Thoracic aorta (tissue), 2 donors: Measurements from ENCODE around the gene CCDC27. TPM values are rescaled to one million over a fixed set of nuclear protein-coding genes. Genes with fewer than 3 reads are reported as not detected.
"Not testable (repeated sequence)": the region's sequence is repeated elsewhere in the genome, so short reads cannot be mapped to it uniquely, and the experiment has no call there.

Source experiments
- ATAC-seq: fragments of 150-250 bp; one replicate; pipeline ENCODE4 v1.8.0; 2017; ENCODE audit warnings: low read depth; ENCODE audit not compliant: insufficient number of reproducible peaks, low FRiP score
- DNase-seq: peaks from one replicate; pipeline ENCODE4 v3.0.0-alpha.2; 2020; ENCODE audit warnings: low spot score
- H3K27ac ChIP-seq, 2 donors: fragments of 200-600 bp; sonication (generic); 1 replicate in 1 of 2; 2 replicates in 1 of 2; pipeline ENCODE4 v1.5.1; 2016; ENCODE audit warnings: mild to moderate bottlenecking in 2 of 2, moderate library complexity in 2 of 2
- H3K27me3 ChIP-seq: fragments of 200-600 bp; sonication (generic); replicated peaks from 2 replicates; pipeline ENCODE4 v1.6.0; 2016; ENCODE audit warnings: mild to moderate bottlenecking; ENCODE audit not compliant: insufficient read depth
- H3K36me3 ChIP-seq: fragments of 200-600 bp; sonication (generic); one replicate; pipeline ENCODE4 v1.5.1; 2016
- H3K4me1 ChIP-seq, 2 donors: fragments of 200-600 bp; sonication (generic); 1 replicate in 1 of 2; 2 replicates in 1 of 2; pipeline versions ENCODE4 v1.5.1 to v1.6.0; 2016; ENCODE audit warnings: low read depth in 2 of 2, mild to moderate bottlenecking in 1 of 2; ENCODE audit not compliant: control insufficient read depth in 1 of 2
- H3K4me3 ChIP-seq: fragments of 200-600 bp; sonication (generic); 2 replicates; pipeline ENCODE4 v1.5.1; 2016; ENCODE audit warnings: mild to moderate bottlenecking
- H3K9me3 ChIP-seq: fragments of 200-600 bp; sonication (generic); 2 replicates; pipeline ENCODE4 v1.5.1; 2016
- total RNA-seq, 2 donors: library from RNA; depleted of rRNA; stranded (reverse); fragments of >200 nt; gene quantifications; one replicate each; pipeline versions ENCODE4 v1.1.0 to v1.2.3, GENCODE V29; 2016
- TF ChIP-seq, protein P1 (sequence below): fragments of 200-600 bp; sonication (generic); IDR thresholded peaks from one replicate; pipeline ENCODE4 v1.5.1; 2019; ENCODE audit warnings: antibody characterized with exemption

The CCDC27 gene
- total RNA-seq, 2 donors from 2014 or later: not detected

DNA sequence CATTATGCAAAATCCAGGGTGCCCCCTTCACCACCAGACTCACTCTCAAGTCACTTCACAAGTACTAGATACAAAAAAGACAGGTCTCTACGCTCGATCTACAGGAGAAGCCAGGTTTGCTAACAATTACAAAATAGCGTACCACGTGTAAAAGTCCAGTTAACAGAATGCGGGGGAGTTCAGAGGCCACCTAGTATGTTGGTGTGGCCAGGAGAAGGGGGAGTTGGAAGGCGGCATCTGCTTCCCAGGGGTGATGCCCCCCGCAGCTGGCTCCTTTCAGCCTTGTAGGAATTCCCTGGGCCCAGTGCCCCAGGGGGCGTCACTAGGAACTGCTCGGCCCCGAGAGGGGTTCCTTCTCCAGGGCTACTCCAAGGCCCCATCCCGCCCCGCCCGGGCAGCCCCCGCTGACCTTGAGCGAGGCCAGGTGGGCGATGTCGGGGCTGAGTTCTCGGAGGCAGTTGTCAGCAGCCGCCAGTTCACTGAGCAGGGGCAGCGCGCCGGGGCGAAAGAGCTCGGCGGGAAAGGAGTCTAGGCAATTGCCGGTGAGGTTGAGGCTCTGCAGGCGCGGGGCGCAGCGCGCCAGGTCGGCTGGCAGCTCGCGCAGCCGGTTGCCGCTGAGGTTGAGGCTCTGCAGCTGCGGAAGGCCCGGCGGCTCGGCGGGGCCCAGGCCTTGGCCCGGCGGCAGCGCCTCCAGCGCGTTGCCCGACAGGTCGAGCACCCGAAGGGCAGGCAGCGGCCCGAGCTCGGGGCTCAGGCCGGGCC, 43.4 kb downstream of the CCDC27 start:
- TF ChIP-seq, protein P1, sequence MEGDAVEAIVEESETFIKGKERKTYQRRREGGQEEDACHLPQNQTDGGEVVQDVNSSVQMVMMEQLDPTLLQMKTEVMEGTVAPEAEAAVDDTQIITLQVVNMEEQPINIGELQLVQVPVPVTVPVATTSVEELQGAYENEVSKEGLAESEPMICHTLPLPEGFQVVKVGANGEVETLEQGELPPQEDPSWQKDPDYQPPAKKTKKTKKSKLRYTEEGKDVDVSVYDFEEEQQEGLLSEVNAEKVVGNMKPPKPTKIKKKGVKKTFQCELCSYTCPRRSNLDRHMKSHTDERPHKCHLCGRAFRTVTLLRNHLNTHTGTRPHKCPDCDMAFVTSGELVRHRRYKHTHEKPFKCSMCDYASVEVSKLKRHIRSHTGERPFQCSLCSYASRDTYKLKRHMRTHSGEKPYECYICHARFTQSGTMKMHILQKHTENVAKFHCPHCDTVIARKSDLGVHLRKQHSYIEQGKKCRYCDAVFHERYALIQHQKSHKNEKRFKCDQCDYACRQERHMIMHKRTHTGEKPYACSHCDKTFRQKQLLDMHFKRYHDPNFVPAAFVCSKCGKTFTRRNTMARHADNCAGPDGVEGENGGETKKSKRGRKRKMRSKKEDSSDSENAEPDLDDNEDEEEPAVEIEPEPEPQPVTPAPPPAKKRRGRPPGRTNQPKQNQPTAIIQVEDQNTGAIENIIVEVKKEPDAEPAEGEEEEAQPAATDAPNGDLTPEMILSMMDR: no peak
- Histone ChIP-seq H3K36me3 (no peaks in the 10 kb centered on the region), H3K4me3 (peak overlapping the region; percentile 91), H3K27me3 (no peaks in the 10 kb centered on the region), H3K9me3 (no peaks in the 10 kb centered on the region), H3K4me1 (peaks cover 19 to 39% of the 10 kb centered on the region in 2 donors), H3K27ac (peak overlapping the region; percentile 52 to 65)
- no peak for ATAC-seq
- no peak for DNase-seq

DNA sequence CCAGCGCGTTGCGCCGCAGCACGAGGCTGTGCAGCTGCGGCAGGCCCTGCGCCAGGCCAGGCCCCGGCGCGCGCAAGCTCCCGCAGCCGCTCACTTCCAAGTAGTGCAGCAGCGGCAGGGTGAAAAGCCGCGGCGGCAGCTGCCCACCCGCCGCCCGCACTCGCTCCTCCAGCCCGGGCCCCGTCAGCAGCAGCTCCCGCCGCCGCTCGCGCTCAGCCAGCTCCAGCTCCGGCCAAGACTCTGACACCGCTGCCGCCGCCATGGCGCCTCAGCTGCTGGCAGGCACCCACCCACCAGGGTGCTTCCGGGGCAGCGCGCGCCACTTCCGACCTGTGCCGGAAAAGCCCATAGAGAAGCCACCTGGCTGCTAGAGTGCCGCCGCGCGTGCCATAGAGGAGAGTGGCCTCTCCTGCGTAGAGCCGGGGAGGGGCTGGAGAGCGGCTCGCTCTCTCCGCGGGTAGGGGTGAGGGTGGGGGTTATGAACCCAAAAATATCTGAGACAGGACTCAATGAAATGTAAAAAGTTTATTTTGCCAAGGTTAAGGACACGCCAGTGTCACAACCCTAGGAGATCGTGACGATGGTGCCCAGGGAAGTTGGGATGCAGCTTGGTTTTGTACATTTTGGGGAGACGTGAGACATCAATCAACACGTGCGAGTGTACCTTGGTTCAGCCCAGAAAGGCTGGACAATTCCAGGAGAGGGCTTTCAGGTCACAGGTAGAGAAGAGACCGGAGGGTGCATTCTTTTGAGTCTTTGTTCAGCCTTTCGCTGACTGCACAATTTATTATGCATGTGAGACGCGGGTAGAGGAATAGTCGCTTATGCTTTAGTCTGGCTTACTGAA, 44.2 kb downstream of the CCDC27 start, which contains the start of gene LRRC47:
Gene LRRC47 (minus strand): TSS at position 284 of the 847 bp plus-strand sequence. CDS start 22 bp downstream, at position 262.
- TF ChIP-seq, protein P1: no peak
- peak within 1 kb of the TSS; percentile 52 to 65 for H3K27ac ChIP-seq
- no peaks in the 10 kb centered on the region for H3K9me3 ChIP-seq
- H3K36me3 ChIP-seq: no peaks in the 10 kb centered on the region
- H3K4me3 ChIP-seq: peak within 1 kb of the TSS; percentile 91
- ATAC-seq (peak; percentile 81), DNase-seq (peak; percentile 74)
- no peaks in the 10 kb centered on the region for H3K27me3 ChIP-seq
- H3K4me1 ChIP-seq: peaks cover 19 to 39% of the 10 kb centered on the region in 2 donors

DNA sequence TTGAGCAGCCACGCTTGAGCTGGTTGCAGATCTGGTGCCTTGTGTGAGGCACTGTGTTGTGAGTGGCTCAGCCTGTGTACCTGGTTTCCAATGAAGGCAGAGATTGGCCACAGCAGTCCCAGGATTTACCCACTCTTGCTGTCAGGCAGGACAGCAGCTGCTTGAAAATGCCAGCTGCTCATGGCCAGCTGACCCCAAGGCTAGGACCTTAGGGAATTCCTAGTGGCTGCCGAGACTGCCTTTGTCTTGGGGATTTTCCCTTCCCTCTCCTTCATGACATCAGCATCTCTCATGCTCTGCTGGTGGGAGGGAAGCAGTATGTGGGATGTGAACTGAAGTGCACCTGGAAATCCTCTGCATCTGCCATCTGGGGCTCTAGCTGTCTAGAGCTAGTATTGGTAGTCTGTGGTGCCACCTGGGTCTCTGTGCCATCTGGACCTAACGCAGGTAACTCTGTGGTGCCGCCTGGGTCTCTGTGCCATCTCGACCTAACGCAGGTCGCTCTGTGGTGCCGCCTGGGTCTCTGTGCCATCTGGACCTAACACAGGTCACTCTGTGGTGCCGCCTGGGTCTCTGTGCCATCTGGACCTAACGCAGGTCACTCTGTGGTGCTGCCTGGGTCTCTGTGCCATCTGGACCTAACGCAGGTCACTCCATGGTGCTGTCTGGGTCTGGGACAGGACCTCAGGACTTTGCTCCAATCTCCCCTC, 47.9 kb downstream of the CCDC27 start:
- ATAC-seq (no peak), DNase-seq (no peak)
- Histone ChIP-seq H3K9me3 (no peaks in the 10 kb centered on the region), H3K4me1 (peaks cover 4 to 13% of the 10 kb centered on the region in 2 donors), H3K4me3 (no peak overlapping the region), H3K36me3 (no peaks in the 10 kb centered on the region), H3K27me3 (no peaks in the 10 kb centered on the region), H3K27ac (no peak overlapping the region)
- TF ChIP-seq, protein P1: no peak

DNA sequence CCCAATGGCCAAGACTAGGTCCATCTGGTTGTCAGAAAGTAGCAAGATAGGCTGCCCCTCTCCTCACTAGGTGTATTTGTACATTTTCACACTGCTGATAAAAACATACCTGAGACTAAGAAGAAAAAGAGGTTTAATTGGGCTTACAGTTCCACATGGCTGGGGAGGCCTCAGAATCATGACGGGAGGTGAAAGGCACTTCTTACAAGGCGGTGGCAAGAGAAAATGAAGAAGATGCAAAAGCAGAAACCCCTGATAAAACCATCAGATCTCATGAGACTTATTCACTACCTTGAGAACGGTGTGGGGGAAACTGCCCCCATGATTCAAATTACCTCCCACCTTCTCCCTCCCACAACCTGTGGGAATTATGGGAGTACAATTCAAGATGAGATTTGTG, 48.5 kb downstream of the CCDC27 start:
- H3K9me3 ChIP-seq, H3K27ac ChIP-seq, H3K36me3 ChIP-seq, ATAC-seq, H3K4me1 ChIP-seq, DNase-seq, H3K27me3 ChIP-seq, H3K4me3 ChIP-seq: not testable (repeated sequence)

DNA sequence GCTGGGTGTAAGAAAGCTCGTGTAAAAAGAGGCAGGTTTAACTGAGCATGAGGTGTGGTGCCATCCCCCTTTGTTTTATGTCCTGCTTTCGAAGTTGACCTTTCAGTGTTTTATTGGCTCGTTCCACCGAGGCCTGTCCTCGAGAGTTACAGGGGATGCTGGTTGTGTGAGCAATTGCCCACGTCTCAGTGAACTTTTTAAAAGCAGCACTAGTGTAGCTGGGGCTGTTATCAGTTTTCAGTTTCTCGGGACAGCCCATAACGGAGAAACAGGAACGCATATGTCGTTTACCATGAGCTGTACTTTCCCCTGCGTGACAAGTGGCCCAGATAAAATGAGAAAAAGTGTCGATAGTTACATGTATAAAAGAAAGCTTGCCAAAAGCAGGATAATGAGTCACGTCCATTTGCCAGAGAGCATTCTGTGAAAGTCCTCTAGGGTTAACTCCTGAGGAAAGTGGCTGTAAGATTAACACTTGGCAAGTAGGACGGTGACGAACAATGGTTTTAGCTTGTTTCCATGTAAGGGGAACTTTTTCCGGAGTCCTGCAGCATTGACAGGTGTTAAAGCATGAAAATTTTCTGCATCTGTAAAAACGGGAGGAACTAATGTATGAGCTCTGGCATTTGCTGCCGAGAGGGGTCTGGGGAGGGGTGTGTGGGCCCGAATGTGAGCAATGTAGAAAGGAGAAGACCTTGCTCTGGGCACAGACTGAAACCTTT, 51.8 kb downstream of the CCDC27 start:
- Histone ChIP-seq H3K9me3 (no peaks in the 10 kb centered on the region), H3K36me3 (no peaks in the 10 kb centered on the region), H3K27me3 (no peaks in the 10 kb centered on the region), H3K4me3 (no peak overlapping the region), H3K27ac (no peak overlapping the region), H3K4me1 (no peaks in the 10 kb centered on the region)
- DNase-seq: no peak
- TF ChIP-seq, protein P1: no peak
- ATAC-seq: no peak

DNA sequence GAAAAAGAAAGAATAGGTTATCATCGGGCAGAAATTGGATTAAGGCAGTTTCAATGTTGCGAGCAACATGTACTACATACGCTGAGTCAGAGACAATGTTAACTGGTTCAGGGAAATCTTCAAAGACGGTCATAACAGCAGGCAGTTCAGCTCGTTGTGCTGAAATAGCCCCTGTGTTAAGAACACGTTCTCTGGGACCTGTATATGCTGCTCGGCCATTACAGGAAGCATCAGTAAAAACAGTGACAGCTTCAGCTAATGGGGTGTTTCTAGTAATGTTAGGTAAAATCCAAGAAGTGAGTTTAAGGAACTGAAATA, 52.3 kb downstream of the CCDC27 start:
- not testable (repeated sequence) for H3K4me1 ChIP-seq, DNase-seq, ATAC-seq, H3K27me3 ChIP-seq, H3K36me3 ChIP-seq, H3K4me3 ChIP-seq, H3K9me3 ChIP-seq, H3K27ac ChIP-seq
